SK-N-SH (cell line): ENCODE data around the gene STK40. TPM values are rescaled to one million over a fixed set of nuclear protein-coding genes. Genes with fewer than 3 reads are reported as not detected.

Experiments
- CTCF ChIA-PET: fragments of 300-600, 350-600 bp; formaldehyde crosslinking; extraction: SDS; loops from one replicate; lab custom pipeline; 2021; lab: Yijun Ruan, JAX
- POLR2A ChIA-PET: fragments of 350-600 bp; sonication (Branson Sonifier 250); formaldehyde crosslinking; extraction: SDS; loops from one replicate; lab custom pipeline; 2020; ENCODE audit warnings: antibody characterized with exemption, inconsistent platforms; lab: Yijun Ruan, JAX
- DNase-seq: peaks from one replicate; pipeline ENCODE4 v3.0.0; 2012
- H2AFZ ChIP-seq: fragments of 200-600 bp; sonication (generic); 2 replicates; pipeline ENCODE4 v1.8.1; 2016; ENCODE audit warnings: antibody characterized with exemption, mild to moderate bottlenecking, low read depth
- H3F3A ChIP-seq: fragments of 200-600 bp; sonication (generic); replicated peaks from 2 replicates; pipeline ENCODE3; 2016; ENCODE audit warnings: antibody characterized with exemption, mild to moderate bottlenecking; ENCODE audit not compliant: insufficient read depth
- H3K27ac ChIP-seq, 2 experiments: fragments of 200-500 bp in 1 of 2; fragments of 200-600 bp in 1 of 2; sonication (Bioruptor generic) in 1 of 2; sonication (generic), shearing (Covaris generic) in 1 of 2; 2 replicates each; pipeline versions ENCODE4 v1.5.1 to v1.6.1; 2014 to 2016; ENCODE audit warnings: low read depth in 2 of 2, inconsistent platforms in 1 of 2, low read length in 1 of 2, mild to moderate bottlenecking in 1 of 2, mixed read lengths in 1 of 2
- H3K27me3 ChIP-seq: fragments of 200-600 bp; sonication (generic), shearing (Covaris generic); 2 replicates; pipeline ENCODE4 v1.6.1; 2016; ENCODE audit warnings: mixed run types; ENCODE audit not compliant: insufficient read depth
- H3K36me3 ChIP-seq, 2 experiments: fragments of 200-500 bp in 1 of 2; fragments of 200-600 bp in 1 of 2; sonication (Bioruptor generic) in 1 of 2; sonication (generic) in 1 of 2; replicated peaks in 1 of 2; 2 replicates each; pipeline versions ENCODE3 to v1.5.1; 2014 to 2016; ENCODE audit warnings: low read length in 1 of 2, mild to moderate bottlenecking in 1 of 2; ENCODE audit not compliant: insufficient read depth in 2 of 2, control insufficient read depth in 1 of 2
- H3K4me1 ChIP-seq, 2 experiments: fragments of 200-500 bp in 1 of 2; fragments of 200-600 bp in 1 of 2; sonication (Bioruptor generic) in 1 of 2; sonication (generic), shearing (Covaris generic) in 1 of 2; 2 replicates each; pipeline versions ENCODE4 v1.5.1 to v1.6.1; 2014 to 2016; ENCODE audit warnings: low read depth in 1 of 2, low read length in 1 of 2, mixed run types in 1 of 2; ENCODE audit not compliant: insufficient read depth in 2 of 2, control insufficient read depth in 1 of 2
- H3K4me2 ChIP-seq: fragments of 200-600 bp; sonication (generic), shearing (Covaris generic); 2 replicates; pipeline ENCODE4 v1.6.1; 2017; ENCODE audit warnings: mixed run types
- H3K4me3 ChIP-seq, 2 experiments: fragments of 200-500 bp in 1 of 2; fragments of 200-600 bp in 1 of 2; sonication (Bioruptor generic) in 1 of 2; sonication (generic), shearing (Covaris generic) in 1 of 2; 2 replicates each; pipeline versions ENCODE4 v1.5.1 to v1.8.1; 2014 to 2016; ENCODE audit warnings: low read depth in 2 of 2, inconsistent platforms in 1 of 2, low read length in 1 of 2, mild to moderate bottlenecking in 1 of 2, mixed read lengths in 1 of 2, moderate library complexity in 1 of 2
- H3K79me2 ChIP-seq: fragments of 200-600 bp; sonication (generic); 2 replicates; pipeline ENCODE4 v1.8.1; 2017; ENCODE audit warnings: mild to moderate bottlenecking; ENCODE audit not compliant: insufficient read depth
- H3K9ac ChIP-seq: fragments of 200-600 bp; sonication (generic); 2 replicates; pipeline ENCODE4 v1.6.1; 2017; ENCODE audit warnings: mixed run types
- H3K9me2 ChIP-seq: fragments of 200-600 bp; sonication (generic); 2 replicates; pipeline ENCODE4 v1.6.1; 2017; ENCODE audit warnings: mixed run types
- H3K9me3 ChIP-seq: fragments of 200-600 bp; sonication (generic); 2 replicates; pipeline ENCODE4 v1.6.1; 2017; ENCODE audit warnings: mixed run types, mild to moderate bottlenecking, moderate library complexity
- H4K20me1 ChIP-seq: fragments of 200-600 bp; sonication (generic); 2 replicates; pipeline ENCODE4 v1.6.1; 2017; ENCODE audit warnings: mild to moderate bottlenecking, mixed run types; ENCODE audit not compliant: insufficient read depth
- CHD2 ChIP-seq: fragments of 150-350 bp; IDR thresholded peaks from 2 replicates; pipeline ENCODE4 v1.6.1; 2018; ENCODE audit warnings: low read length; ENCODE audit not compliant: partially characterized antibody
- ELF1 ChIP-seq: IDR thresholded peaks from 2 replicates; pipeline ENCODE4 v1.4.0; 2012
- EP300 ChIP-seq, 2 experiments: IDR thresholded peaks; 2 replicates each; pipeline versions ENCODE4 v1.4.0 to v1.6.1; 2012; ENCODE audit warnings: borderline replicate concordance in 1 of 2, low read depth in 1 of 2, low read length in 1 of 2
- EZH2phosphoT487 ChIP-seq: fragments of 200-600 bp; sonication (generic); IDR thresholded peaks from 2 replicates; pipeline ENCODE4 v1.6.1; 2017; ENCODE audit warnings: low read depth, mixed run types, mild to moderate bottlenecking, antibody characterized with exemption, moderate library complexity, borderline replicate concordance
- FOSL2 ChIP-seq: IDR thresholded peaks from 2 replicates; pipeline ENCODE4 v1.4.0; 2012; ENCODE audit warnings: low read depth, mild to moderate bottlenecking, moderate library complexity, borderline replicate concordance
- FOXJ3 ChIP-seq: sonication (generic); formaldehyde crosslinking; IDR thresholded peaks from 2 replicates; pipeline ENCODE4 v1.5.1; 2020; ENCODE audit warnings: mild to moderate bottlenecking, missing genetic modification reagents
- GATA2 ChIP-seq: sonication (generic); formaldehyde crosslinking; IDR thresholded peaks from 2 replicates; pipeline ENCODE4 v1.5.0; 2020; ENCODE audit warnings: mild to moderate bottlenecking, missing genetic modification reagents
- JUND ChIP-seq: IDR thresholded peaks from 2 replicates; pipeline ENCODE4 v1.4.0; 2012
- NRF1 ChIP-seq: IDR thresholded peaks from 2 replicates; pipeline ENCODE4 v1.6.1; 2012; ENCODE audit warnings: low read depth, mild to moderate bottlenecking, low read length
- RAD21 ChIP-seq: IDR thresholded peaks from 2 replicates; pipeline ENCODE4 v1.6.1; 2012; ENCODE audit warnings: mild to moderate bottlenecking, low read length
- RCOR1 ChIP-seq: fragments of 150-350 bp; IDR thresholded peaks from 2 replicates; pipeline ENCODE4 v1.6.1; 2017; ENCODE audit warnings: antibody characterized with exemption, low read length
- RFX5 ChIP-seq: IDR thresholded peaks from 2 replicates; pipeline ENCODE4 v1.6.1; 2012; ENCODE audit warnings: mild to moderate bottlenecking, improper control_type of control experiment, low read length
- SMC3 ChIP-seq: IDR thresholded peaks from 2 replicates; pipeline ENCODE4 v1.6.1; 2012; ENCODE audit warnings: low read depth, low read length, improper control_type of control experiment
- TAF1 ChIP-seq: IDR thresholded peaks from 2 replicates; pipeline ENCODE4 v1.6.1; 2012; ENCODE audit warnings: low read depth, mild to moderate bottlenecking, low read length, moderate library complexity, borderline replicate concordance
- TCF12 ChIP-seq: IDR thresholded peaks from 2 replicates; pipeline ENCODE4 v1.4.0; 2012
- YY1 ChIP-seq: IDR thresholded peaks from 2 replicates; pipeline ENCODE4 v1.4.0; 2012; ENCODE audit warnings: low read depth, mild to moderate bottlenecking
- WGBS: methylation state at CpG from one replicate; pipeline ENCODE4 v1.1.6; 2017; ENCODE audit warnings: low lambda C conversion rate; 5-methylcytosine and 5-hydroxymethylcytosine counted together
- polyA plus RNA-seq, 3 experiments: library from polyadenylated mRNA; depleted of rRNA; stranded (reverse); fragments of >200 nt; gene quantifications; 2 replicates each; pipeline ENCODE4 v1.2.3, GENCODE V29; 2012
- TF ChIP-seq, protein P1 (sequence below): fragments of 150-350 bp; IDR thresholded peaks from 2 replicates; pipeline ENCODE4 v1.6.1; 2017; ENCODE audit warnings: antibody characterized with exemption, low read length, low read depth, borderline replicate concordance
- TF ChIP-seq, protein P2 (sequence below): IDR thresholded peaks from 2 replicates; pipeline ENCODE4 v1.6.1; 2012; ENCODE audit warnings: mild to moderate bottlenecking, low read depth, low read length, moderate library complexity
- TF ChIP-seq, protein P3 (sequence below): fragments of 200-600 bp; sonication (generic); IDR thresholded peaks from 2 replicates; pipeline ENCODE4 v1.6.1; 2017; ENCODE audit warnings: antibody characterized with exemption, mild to moderate bottlenecking, moderate library complexity
- TF ChIP-seq, protein P4 (sequence below): IDR thresholded peaks from 2 replicates; pipeline ENCODE4; 2012
- TF ChIP-seq, protein P5 (sequence below): IDR thresholded peaks from 2 replicates; pipeline ENCODE4 v1.4.0; 2012; ENCODE audit warnings: low read depth, borderline replicate concordance

Gene STK40
- polyA plus RNA-seq, 1 of the 3 experiments (the other 2 are of a cell fraction): 43.3 TPM

DNA sequence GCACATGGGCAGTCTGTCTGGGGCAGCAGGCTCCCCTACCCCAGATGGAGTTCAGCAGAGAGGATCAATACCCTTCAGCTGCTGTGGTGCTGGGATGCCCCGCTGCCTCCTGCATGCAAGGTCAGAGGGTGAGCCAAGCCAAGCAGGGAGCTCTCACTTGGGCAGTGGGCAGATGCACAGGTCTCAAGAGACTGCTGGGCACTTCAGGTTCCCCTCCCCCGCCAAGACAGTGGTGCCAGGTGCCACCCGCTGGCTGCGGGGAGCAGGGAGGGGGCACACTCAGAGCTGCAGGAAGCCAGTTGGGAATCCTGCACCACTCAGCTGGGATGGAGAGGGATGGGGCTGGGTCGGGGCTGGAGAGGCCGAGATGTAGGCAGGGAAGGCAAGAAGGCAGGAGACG lies 46.5 kb downstream of the STK40 start:
- Histone ChIP-seq H3K79me2 (no peaks in the 10 kb centered on the region), H3K4me2 (no peak overlapping the region), H3K9ac (no peak overlapping the region), H3K27me3 (no peaks in the 10 kb centered on the region), H2AFZ (no peak overlapping the region), H3F3A (peaks cover 11% of the 10 kb centered on the region), H3K9me3 (no peaks in the 10 kb centered on the region), H3K9me2 (no peaks in the 10 kb centered on the region), H3K27ac (no peak overlapping the region), H3K36me3 (peaks cover 28 to 34% of the 10 kb centered on the region in 2 experiments), H3K4me1 (peaks cover 0 to 10% of the 10 kb centered on the region in 2 experiments; a peak in 3 of 4 replicates), H4K20me1 (no peaks in the 10 kb centered on the region), H3K4me3 (no peak overlapping the region)
- 90% methylated on average over 5 of the region's 7 CpGs for WGBS
- TF ChIP-seq CHD2: no peak
- no peak for TF ChIP-seq FOSL2
- TF ChIP-seq RAD21: no peak
- POLR2A ChIA-PET: no interaction called here
- CTCF ChIA-PET: interaction anchor here (1.1 to 1.7 kb wide), 2 partner anchors 17 to 32 kb away, joined by 3 read pairs; no protein-coding TSS in a partner anchor
- DNase-seq: no peak

DNA sequence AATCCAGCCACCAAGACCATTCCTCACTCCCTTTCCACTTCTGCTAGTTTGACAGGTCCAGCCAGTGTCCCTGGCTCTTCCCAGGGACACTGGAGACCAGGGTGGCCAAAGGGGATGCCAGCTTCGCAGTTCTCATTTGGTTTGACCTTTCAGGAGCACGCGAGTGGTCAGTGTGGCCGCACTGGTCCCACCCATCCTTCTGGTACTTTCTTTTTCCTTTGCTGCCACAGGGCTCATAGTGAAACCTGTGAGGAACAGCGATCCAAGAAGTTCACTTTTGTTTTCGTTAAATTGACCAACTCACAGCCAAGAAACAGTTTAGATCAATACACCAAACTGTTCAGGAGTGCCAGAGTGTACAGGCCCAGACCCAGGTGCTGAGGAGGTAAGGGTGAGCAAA lies 47.9 kb downstream of the STK40 start:
- H3K9me2 ChIP-seq: no peaks in the 10 kb centered on the region
- WGBS: 93% methylated on average over 6 of the region's 6 CpGs
- ChIA-PET CTCF (no interaction called here), POLR2A (no interaction called here)
- no peak overlapping the region for H3K27ac ChIP-seq
- no peak overlapping the region for H3K9ac ChIP-seq
- no peak overlapping the region for H3K4me3 ChIP-seq
- H3K9me3 ChIP-seq: no peaks in the 10 kb centered on the region
- peaks cover 19 to 25% of the 10 kb centered on the region in 2 experiments for H3K36me3 ChIP-seq
- H4K20me1 ChIP-seq: no peaks in the 10 kb centered on the region
- TF ChIP-seq TAF1 (no peak), TCF12 (no peak), NRF1 (no peak), ELF1 (no peak), YY1 (no peak), FOXJ3 (CRISPR knock-in tag) (no peak), EP300 (IDR thresholded peaks at IDR 0.05; ENCODE audit: borderline replicate concordance in 1 of 2, low read depth in 1 of 2, low read length in 1 of 2) (no peak), RFX5 (no peak), CHD2 (no peak), GATA2 (no peak), JUND (no peak), SMC3 (no peak), FOSL2 (no peak), RCOR1 (no peak), EZH2phosphoT487 (no peak)
- TF ChIP-seq, protein P1, sequence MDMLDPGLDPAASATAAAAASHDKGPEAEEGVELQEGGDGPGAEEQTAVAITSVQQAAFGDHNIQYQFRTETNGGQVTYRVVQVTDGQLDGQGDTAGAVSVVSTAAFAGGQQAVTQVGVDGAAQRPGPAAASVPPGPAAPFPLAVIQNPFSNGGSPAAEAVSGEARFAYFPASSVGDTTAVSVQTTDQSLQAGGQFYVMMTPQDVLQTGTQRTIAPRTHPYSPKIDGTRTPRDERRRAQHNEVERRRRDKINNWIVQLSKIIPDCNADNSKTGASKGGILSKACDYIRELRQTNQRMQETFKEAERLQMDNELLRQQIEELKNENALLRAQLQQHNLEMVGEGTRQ: no peak
- TF ChIP-seq, protein P2, sequence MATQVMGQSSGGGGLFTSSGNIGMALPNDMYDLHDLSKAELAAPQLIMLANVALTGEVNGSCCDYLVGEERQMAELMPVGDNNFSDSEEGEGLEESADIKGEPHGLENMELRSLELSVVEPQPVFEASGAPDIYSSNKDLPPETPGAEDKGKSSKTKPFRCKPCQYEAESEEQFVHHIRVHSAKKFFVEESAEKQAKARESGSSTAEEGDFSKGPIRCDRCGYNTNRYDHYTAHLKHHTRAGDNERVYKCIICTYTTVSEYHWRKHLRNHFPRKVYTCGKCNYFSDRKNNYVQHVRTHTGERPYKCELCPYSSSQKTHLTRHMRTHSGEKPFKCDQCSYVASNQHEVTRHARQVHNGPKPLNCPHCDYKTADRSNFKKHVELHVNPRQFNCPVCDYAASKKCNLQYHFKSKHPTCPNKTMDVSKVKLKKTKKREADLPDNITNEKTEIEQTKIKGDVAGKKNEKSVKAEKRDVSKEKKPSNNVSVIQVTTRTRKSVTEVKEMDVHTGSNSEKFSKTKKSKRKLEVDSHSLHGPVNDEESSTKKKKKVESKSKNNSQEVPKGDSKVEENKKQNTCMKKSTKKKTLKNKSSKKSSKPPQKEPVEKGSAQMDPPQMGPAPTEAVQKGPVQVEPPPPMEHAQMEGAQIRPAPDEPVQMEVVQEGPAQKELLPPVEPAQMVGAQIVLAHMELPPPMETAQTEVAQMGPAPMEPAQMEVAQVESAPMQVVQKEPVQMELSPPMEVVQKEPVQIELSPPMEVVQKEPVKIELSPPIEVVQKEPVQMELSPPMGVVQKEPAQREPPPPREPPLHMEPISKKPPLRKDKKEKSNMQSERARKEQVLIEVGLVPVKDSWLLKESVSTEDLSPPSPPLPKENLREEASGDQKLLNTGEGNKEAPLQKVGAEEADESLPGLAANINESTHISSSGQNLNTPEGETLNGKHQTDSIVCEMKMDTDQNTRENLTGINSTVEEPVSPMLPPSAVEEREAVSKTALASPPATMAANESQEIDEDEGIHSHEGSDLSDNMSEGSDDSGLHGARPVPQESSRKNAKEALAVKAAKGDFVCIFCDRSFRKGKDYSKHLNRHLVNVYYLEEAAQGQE: no peak
- TF ChIP-seq, protein P3, sequence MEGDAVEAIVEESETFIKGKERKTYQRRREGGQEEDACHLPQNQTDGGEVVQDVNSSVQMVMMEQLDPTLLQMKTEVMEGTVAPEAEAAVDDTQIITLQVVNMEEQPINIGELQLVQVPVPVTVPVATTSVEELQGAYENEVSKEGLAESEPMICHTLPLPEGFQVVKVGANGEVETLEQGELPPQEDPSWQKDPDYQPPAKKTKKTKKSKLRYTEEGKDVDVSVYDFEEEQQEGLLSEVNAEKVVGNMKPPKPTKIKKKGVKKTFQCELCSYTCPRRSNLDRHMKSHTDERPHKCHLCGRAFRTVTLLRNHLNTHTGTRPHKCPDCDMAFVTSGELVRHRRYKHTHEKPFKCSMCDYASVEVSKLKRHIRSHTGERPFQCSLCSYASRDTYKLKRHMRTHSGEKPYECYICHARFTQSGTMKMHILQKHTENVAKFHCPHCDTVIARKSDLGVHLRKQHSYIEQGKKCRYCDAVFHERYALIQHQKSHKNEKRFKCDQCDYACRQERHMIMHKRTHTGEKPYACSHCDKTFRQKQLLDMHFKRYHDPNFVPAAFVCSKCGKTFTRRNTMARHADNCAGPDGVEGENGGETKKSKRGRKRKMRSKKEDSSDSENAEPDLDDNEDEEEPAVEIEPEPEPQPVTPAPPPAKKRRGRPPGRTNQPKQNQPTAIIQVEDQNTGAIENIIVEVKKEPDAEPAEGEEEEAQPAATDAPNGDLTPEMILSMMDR: no peak
- TF ChIP-seq, protein P4, sequence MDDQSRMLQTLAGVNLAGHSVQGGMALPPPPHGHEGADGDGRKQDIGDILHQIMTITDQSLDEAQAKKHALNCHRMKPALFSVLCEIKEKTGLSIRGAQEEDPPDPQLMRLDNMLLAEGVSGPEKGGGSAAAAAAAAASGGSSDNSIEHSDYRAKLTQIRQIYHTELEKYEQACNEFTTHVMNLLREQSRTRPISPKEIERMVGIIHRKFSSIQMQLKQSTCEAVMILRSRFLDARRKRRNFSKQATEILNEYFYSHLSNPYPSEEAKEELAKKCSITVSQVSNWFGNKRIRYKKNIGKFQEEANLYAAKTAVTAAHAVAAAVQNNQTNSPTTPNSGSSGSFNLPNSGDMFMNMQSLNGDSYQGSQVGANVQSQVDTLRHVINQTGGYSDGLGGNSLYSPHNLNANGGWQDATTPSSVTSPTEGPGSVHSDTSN: no peak
- TF ChIP-seq, protein P5, sequence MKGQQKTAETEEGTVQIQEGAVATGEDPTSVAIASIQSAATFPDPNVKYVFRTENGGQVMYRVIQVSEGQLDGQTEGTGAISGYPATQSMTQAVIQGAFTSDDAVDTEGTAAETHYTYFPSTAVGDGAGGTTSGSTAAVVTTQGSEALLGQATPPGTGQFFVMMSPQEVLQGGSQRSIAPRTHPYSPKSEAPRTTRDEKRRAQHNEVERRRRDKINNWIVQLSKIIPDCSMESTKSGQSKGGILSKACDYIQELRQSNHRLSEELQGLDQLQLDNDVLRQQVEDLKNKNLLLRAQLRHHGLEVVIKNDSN: no peak
- no peaks in the 10 kb centered on the region; a peak in 1 of 4 replicates for H3K4me1 ChIP-seq
- peaks cover 2% of the 10 kb centered on the region for H3F3A ChIP-seq
- no peak overlapping the region for H3K4me2 ChIP-seq
- no peak for DNase-seq
- no peaks in the 10 kb centered on the region for H3K79me2 ChIP-seq
- no peaks in the 10 kb centered on the region for H3K27me3 ChIP-seq
- H2AFZ ChIP-seq: no peak overlapping the region
